HL-60 (cell line): Measurements from ENCODE around the gene CHRNB1.

Experiments used
- DNase-seq, 2 experiments: peaks; one replicate each; pipeline ENCODE4 v3.0.0-alpha.2; 2010 to 2020; ENCODE audit warnings: low read depth in 1 of 2, low spot score in 1 of 2
- H3K27ac ChIP-seq: fragments of 250-450 bp; sonication (Bioruptor Pico); replicated peaks from 2 replicates; pipeline ENCODE4 v1.5.1; 2020; ENCODE audit warnings: mild to moderate bottlenecking, moderate library complexity
- H3K27me3 ChIP-seq: fragments of 250-450 bp; sonication (Bioruptor Pico); 2 replicates; pipeline ENCODE4 v1.5.1; 2021; ENCODE audit warnings: mild to moderate bottlenecking, moderate library complexity; ENCODE audit not compliant: insufficient read depth, poor library complexity, severe bottlenecking
- H3K4me3 ChIP-seq: replicated peaks from 2 replicates; pipeline ENCODE4 v1.5.1; 2011; ENCODE audit warnings: mild to moderate bottlenecking, control low read depth, low read length; ENCODE audit not compliant: insufficient read depth
- GABPA ChIP-seq: IDR thresholded peaks from 2 replicates; pipeline ENCODE4 v1.6.1; 2012; ENCODE audit warnings: low read depth
- POLR2AphosphoS5 ChIP-seq: IDR thresholded peaks from 2 replicates; pipeline ENCODE4 v1.6.1; 2012; ENCODE audit warnings: low read depth
- SPI1 ChIP-seq: IDR thresholded peaks from 2 replicates; pipeline ENCODE4 v1.6.1; 2012; ENCODE audit warnings: low read depth, mild to moderate bottlenecking, borderline replicate concordance
- TF ChIP-seq, protein P1 (sequence below): IDR thresholded peaks from one replicate; pipeline ENCODE4 v1.5.1; 2011; ENCODE audit warnings: low read length, control low read depth, inconsistent platforms; ENCODE audit not compliant: insufficient read depth
- TF ChIP-seq, protein P2 (sequence below): IDR thresholded peaks from 2 replicates; pipeline ENCODE4 v1.6.1; 2012; ENCODE audit warnings: low read depth; ENCODE audit not compliant: insufficient replicate concordance

The CHRNB1 gene

DNA sequence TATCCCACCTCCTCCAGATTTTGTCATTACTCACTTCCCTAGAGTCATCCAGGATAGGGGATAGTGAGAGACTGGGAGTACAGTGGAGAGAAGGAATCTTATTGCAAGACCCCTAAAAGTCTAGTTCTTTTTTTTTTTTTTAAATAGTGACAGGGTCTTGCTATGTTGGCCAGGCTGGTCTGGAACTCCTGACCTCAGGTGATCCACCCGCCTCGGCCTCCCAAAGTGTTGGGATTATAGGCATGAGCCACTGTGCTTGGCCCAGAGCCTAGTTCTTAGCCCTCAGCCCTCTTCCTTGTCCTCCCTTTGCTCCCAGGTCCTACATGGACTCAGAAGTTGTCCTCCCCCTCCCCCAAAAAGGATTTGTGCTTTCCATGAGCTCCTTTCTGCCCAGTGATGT is 2.7 kb upstream of the CHRNB1 start:
- H3K4me3 ChIP-seq = no peak overlapping the region
- H3K27me3 ChIP-seq = peaks cover 8% of the 10 kb centered on the region
- TF ChIP-seq, protein P1, sequence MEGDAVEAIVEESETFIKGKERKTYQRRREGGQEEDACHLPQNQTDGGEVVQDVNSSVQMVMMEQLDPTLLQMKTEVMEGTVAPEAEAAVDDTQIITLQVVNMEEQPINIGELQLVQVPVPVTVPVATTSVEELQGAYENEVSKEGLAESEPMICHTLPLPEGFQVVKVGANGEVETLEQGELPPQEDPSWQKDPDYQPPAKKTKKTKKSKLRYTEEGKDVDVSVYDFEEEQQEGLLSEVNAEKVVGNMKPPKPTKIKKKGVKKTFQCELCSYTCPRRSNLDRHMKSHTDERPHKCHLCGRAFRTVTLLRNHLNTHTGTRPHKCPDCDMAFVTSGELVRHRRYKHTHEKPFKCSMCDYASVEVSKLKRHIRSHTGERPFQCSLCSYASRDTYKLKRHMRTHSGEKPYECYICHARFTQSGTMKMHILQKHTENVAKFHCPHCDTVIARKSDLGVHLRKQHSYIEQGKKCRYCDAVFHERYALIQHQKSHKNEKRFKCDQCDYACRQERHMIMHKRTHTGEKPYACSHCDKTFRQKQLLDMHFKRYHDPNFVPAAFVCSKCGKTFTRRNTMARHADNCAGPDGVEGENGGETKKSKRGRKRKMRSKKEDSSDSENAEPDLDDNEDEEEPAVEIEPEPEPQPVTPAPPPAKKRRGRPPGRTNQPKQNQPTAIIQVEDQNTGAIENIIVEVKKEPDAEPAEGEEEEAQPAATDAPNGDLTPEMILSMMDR = no peak
- TF ChIP-seq, protein P2, sequence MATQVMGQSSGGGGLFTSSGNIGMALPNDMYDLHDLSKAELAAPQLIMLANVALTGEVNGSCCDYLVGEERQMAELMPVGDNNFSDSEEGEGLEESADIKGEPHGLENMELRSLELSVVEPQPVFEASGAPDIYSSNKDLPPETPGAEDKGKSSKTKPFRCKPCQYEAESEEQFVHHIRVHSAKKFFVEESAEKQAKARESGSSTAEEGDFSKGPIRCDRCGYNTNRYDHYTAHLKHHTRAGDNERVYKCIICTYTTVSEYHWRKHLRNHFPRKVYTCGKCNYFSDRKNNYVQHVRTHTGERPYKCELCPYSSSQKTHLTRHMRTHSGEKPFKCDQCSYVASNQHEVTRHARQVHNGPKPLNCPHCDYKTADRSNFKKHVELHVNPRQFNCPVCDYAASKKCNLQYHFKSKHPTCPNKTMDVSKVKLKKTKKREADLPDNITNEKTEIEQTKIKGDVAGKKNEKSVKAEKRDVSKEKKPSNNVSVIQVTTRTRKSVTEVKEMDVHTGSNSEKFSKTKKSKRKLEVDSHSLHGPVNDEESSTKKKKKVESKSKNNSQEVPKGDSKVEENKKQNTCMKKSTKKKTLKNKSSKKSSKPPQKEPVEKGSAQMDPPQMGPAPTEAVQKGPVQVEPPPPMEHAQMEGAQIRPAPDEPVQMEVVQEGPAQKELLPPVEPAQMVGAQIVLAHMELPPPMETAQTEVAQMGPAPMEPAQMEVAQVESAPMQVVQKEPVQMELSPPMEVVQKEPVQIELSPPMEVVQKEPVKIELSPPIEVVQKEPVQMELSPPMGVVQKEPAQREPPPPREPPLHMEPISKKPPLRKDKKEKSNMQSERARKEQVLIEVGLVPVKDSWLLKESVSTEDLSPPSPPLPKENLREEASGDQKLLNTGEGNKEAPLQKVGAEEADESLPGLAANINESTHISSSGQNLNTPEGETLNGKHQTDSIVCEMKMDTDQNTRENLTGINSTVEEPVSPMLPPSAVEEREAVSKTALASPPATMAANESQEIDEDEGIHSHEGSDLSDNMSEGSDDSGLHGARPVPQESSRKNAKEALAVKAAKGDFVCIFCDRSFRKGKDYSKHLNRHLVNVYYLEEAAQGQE = no peak
- TF ChIP-seq GABPA (no peak), POLR2AphosphoS5 (no peak), SPI1 (no peak)
- H3K27ac ChIP-seq = no peak overlapping the region
- no peak for DNase-seq

DNA sequence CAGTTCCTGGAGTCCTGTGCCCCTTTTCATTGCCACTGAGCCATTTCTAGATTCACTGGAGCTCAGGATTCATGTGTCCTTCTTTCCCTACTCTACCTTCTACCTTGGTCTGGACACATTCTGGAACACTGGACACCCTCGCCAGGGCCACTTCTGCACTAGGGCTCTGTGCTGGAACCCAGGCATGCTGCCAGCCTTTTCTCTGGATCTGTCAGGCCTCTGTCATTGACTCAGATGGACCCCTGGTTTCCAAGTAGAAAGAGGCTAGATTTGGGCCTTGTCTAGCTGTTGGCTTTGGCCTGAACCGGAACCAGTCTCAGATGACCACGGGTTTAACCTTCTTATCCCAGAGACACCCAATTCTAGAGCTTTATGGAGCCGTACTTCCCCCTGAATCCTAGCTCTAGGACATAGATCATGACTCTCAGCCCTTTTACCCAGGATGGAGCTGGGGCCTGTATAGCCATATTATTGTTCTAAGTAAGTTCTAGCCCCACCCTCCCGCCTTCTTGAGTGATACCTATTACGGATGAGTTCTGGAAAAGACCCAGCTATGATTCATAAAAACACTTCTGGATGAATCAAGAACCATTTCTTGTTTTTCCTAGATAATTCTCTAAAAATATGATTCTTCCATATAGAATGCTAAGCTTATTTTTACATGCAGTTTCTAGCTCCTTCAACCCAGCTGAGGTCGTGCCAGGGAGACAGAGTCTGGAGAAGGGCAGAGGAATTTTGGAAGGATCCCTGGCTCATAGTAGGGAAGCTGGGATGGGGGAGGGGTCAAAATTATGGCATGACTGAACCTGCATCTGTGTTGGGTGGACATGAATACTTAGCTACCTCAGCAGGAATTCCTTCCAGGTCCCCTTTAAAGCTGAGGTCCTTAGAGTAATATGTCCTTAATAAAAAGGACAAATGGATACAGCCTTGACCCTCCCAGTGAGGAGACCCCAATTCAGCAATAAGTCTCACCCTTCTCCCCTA is 1.1 kb upstream of the CHRNB1 start:
- Histone ChIP-seq H3K27ac (no peak overlapping the region), H3K4me3 (no peak overlapping the region), H3K27me3 (peaks cover 8% of the 10 kb centered on the region)
- DNase-seq = no peak
- TF ChIP-seq, protein P2 = no peak
- TF ChIP-seq SPI1 (no peak), GABPA (no peak), POLR2AphosphoS5 (no peak)
- TF ChIP-seq, protein P1 = no peak

DNA sequence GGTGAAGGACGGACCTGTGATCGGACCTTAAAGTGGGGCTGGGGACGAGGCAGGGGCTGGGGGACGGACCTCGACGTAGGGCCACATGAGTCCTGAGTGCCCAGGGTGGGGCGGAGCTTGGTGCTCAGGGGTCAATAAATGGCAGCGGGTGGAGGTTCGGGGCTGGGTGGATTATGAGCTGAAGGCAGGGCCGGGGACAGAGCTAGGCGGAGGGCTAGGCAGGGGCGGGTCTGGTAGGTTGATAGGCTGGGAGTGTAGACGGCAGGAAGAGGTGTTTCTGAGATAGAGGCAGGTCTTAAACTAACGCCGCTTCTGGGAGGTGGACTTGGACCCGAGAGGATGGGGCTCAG is 733 bp downstream of the CHRNB1 start:
- H3K27ac ChIP-seq = no peak overlapping the region
- DNase-seq = no peak
- H3K4me3 ChIP-seq = no peak overlapping the region

More for the DNA sequence above, 733 bp downstream of the CHRNB1 start:
- TF ChIP-seq, protein P1 = no peak
- TF ChIP-seq SPI1 (no peak), GABPA (no peak), POLR2AphosphoS5 (no peak)
- TF ChIP-seq, protein P2 = no peak
- no peaks in the 10 kb centered on the region for H3K27me3 ChIP-seq
